IMR-90 (cell line): Measurements from ENCODE around the gene CLDN14. TPM values are rescaled to one million over a fixed set of nuclear protein-coding genes. Genes with fewer than 3 reads are reported as not detected.

ENCODE experiments used
- ATAC-seq: fragments of 200-7000 bp; cut with Tn5 transposase; 2 replicates; pipeline ENCODE4 v1.9.1; 2020; ENCODE audit warnings: low read depth, mild to moderate bottlenecking, moderate library complexity
- BruUV-seq: library from RNA; stranded (reverse); fragments of 400-500 nt; replicated peaks from 2 replicates; lab custom pipeline; 2021; lab: Mats Ljungman, UMichigan
- CTCF ChIA-PET: fragments of 300-600 bp; formaldehyde crosslinking; extraction: SDS; loops from one replicate; lab custom pipeline; 2021; ENCODE audit warnings: antibody characterized with exemption; lab: Yijun Ruan, JAX
- POLR2A ChIA-PET: fragments of 300-600 bp; sonication (Branson Sonifier 250); formaldehyde crosslinking; loops from one replicate; lab custom pipeline; 2022; ENCODE audit warnings: antibody characterized with exemption; ENCODE audit not compliant: unreplicated experiment; lab: Charles Lee
- DNase-seq: peaks from one replicate; pipeline ENCODE4 v3.0.0; 2013
- H2AFZ ChIP-seq: replicated peaks from 2 replicates; pipeline ENCODE3; 2013; ENCODE audit warnings: low read length, mild to moderate bottlenecking; ENCODE audit not compliant: poor library complexity
- H2AK5ac ChIP-seq: 2 replicates; pipeline ENCODE4 v1.6.1; 2013; ENCODE audit warnings: low read depth, low read length, inconsistent platforms
- H2AK9ac ChIP-seq: replicated peaks from 2 replicates; pipeline ENCODE3; 2013; ENCODE audit warnings: mild to moderate bottlenecking, low read depth, low read length, moderate library complexity; ENCODE audit not compliant: poor library complexity
- H2BK120ac ChIP-seq: 2 replicates; pipeline ENCODE4 v1.6.1; 2013; ENCODE audit warnings: low read depth, low read length, inconsistent platforms
- H2BK15ac ChIP-seq: 3 replicates; pipeline ENCODE4 v1.6.1; 2013; ENCODE audit warnings: low read depth, low read length, inconsistent platforms
- H2BK20ac ChIP-seq: 2 replicates; pipeline ENCODE4 v1.6.1; 2013; ENCODE audit warnings: low read depth, mild to moderate bottlenecking, inconsistent platforms, low read length, moderate library complexity
- H2BK5ac ChIP-seq: 2 replicates; pipeline ENCODE4 v1.6.1; 2013; ENCODE audit warnings: mild to moderate bottlenecking, low read depth, low read length, inconsistent platforms; ENCODE audit not compliant: poor library complexity, severe bottlenecking
- H3K14ac ChIP-seq: replicated peaks from 2 replicates; pipeline ENCODE4 v1.6.1; 2013; ENCODE audit warnings: low read depth, low read length, inconsistent platforms
- H3K18ac ChIP-seq: 2 replicates; pipeline ENCODE4 v1.6.1; 2013; ENCODE audit warnings: low read depth, low read length, control low read depth
- H3K23ac ChIP-seq: 2 replicates; pipeline ENCODE4 v1.6.1; 2013; ENCODE audit warnings: low read depth, low read length, inconsistent platforms
- H3K27ac ChIP-seq: 2 replicates; pipeline ENCODE4 v1.5.1; 2013; ENCODE audit warnings: mild to moderate bottlenecking, control low read depth, low read length; ENCODE audit not compliant: insufficient read depth
- H3K27me3 ChIP-seq: 2 replicates; pipeline ENCODE4 v1.6.1; 2013; ENCODE audit warnings: low read length; ENCODE audit not compliant: control insufficient read depth, insufficient read depth
- H3K36me3 ChIP-seq: 2 replicates; pipeline ENCODE4 v1.6.1; 2013; ENCODE audit warnings: low read length, mixed read lengths; ENCODE audit not compliant: control insufficient read depth, insufficient read depth
- H3K4ac ChIP-seq: 2 replicates; pipeline ENCODE4 v1.6.1; 2013; ENCODE audit warnings: low read depth, low read length, inconsistent platforms
- H3K4me1 ChIP-seq: 2 replicates; pipeline ENCODE4 v1.6.1; 2013; ENCODE audit warnings: low read length, mixed read lengths; ENCODE audit not compliant: control insufficient read depth, insufficient read depth
- H3K4me2 ChIP-seq: 2 replicates; pipeline ENCODE4 v1.6.1; 2013; ENCODE audit warnings: low read depth, mild to moderate bottlenecking, control low read depth, low read length, moderate library complexity
- H3K4me3 ChIP-seq: 2 replicates; pipeline ENCODE4 v1.5.1; 2013; ENCODE audit warnings: low read depth, mild to moderate bottlenecking, control low read depth, low read length, moderate library complexity; ENCODE audit not compliant: insufficient read depth
- H3K56ac ChIP-seq: 2 replicates; pipeline ENCODE4 v1.6.1; 2013; ENCODE audit warnings: low read length, inconsistent platforms; ENCODE audit not compliant: insufficient read depth; ENCODE audit errors: extremely low read depth
- H3K79me1 ChIP-seq, 2 experiments: 2 replicates each; pipeline ENCODE4 v1.6.1; 2013; ENCODE audit warnings: low read length in 2 of 2, inconsistent platforms in 1 of 2, low read depth in 1 of 2
- H3K9ac ChIP-seq: 2 replicates; pipeline ENCODE4 v1.6.1; 2013; ENCODE audit warnings: low read depth, low read length, control low read depth
- H3K9me1 ChIP-seq: 2 replicates; pipeline ENCODE4 v1.6.1; 2013; ENCODE audit warnings: low read length, inconsistent platforms; ENCODE audit not compliant: insufficient read depth
- H3K9me3 ChIP-seq: 2 replicates; pipeline ENCODE4 v1.6.1; 2013; ENCODE audit warnings: low read length; ENCODE audit not compliant: control insufficient read depth, insufficient read depth
- H4K20me1 ChIP-seq: 2 replicates; pipeline ENCODE4 v1.6.1; 2013; ENCODE audit warnings: low read length, inconsistent platforms; ENCODE audit not compliant: insufficient read depth
- H4K5ac ChIP-seq: 2 replicates; pipeline ENCODE4 v1.6.1; 2013; ENCODE audit warnings: mild to moderate bottlenecking, low read depth, low read length, control low read depth
- H4K8ac ChIP-seq, 2 experiments: 2 replicates each; pipeline ENCODE4 v1.6.1; 2013; ENCODE audit warnings: low read depth in 2 of 2, low read length in 2 of 2, control low read depth in 1 of 2, inconsistent platforms in 1 of 2
- H4K91ac ChIP-seq: 2 replicates; pipeline ENCODE4 v1.6.1; 2013; ENCODE audit warnings: low read depth, low read length, inconsistent platforms; ENCODE audit not compliant: insufficient read depth
- CEBPB ChIP-seq: IDR thresholded peaks from 2 replicates; pipeline ENCODE4 v1.6.1; 2012; ENCODE audit warnings: low read depth, low read length, improper control_type of control experiment
- CTCF ChIP-seq: conservative IDR thresholded peaks from 2 replicates; pipeline ENCODE4 v1.5.1; 2012; ENCODE audit warnings: mild to moderate bottlenecking, low read depth, low read length, improper control_type of control experiment
- RFX5 ChIP-seq: IDR thresholded peaks from 2 replicates; pipeline ENCODE4 v1.8.0; 2012; ENCODE audit warnings: low read depth, mild to moderate bottlenecking, low read length, moderate library complexity
- WGBS, 2 experiments: methylation state at CpG; one replicate each; pipeline versions ENCODE4 v1.1.5 to v1.1.7; 2013; ENCODE audit warnings: missing lambda C conversion rate in 2 of 2; ENCODE audit not compliant: insufficient read length in 1 of 2; ENCODE audit errors: extremely low coverage in 2 of 2; 5-methylcytosine and 5-hydroxymethylcytosine counted together
- dilution Hi-C: fragments of 300-500 bp; cut with HindIII; formaldehyde crosslinking; loops from one replicate; pipeline ENCODE4 v1.14.3; 2018; ENCODE audit warnings: low sequenced_read_pairs; ENCODE audit not compliant: unreplicated experiment
- in situ Hi-C: fragments of 300-500 bp; cut with MboI; formaldehyde crosslinking; loops from 3 replicates; pipeline ENCODE4 v1.14.3; 2019; ENCODE audit warnings: low sequenced_read_pairs, inconsistent platforms, mixed read lengths
- intact Hi-C: fragments of 100-400 bp; cut with micrococcal nuclease; formaldehyde crosslinking; loops from 2 replicates; pipeline ENCODE4 v1.10.0; 2022
- polyA plus RNA-seq, 3 experiments: library from polyadenylated mRNA; depleted of rRNA; stranded (reverse); fragments of >200 nt; gene quantifications; 2 replicates each; pipeline ENCODE4 v1.2.3, GENCODE V29; 2012; ENCODE audit warnings: low replicate concordance in 1 of 3
- total RNA-seq: library from RNA; depleted of rRNA; stranded (reverse); fragments of >200 nt; gene quantifications from 2 replicates; pipeline ENCODE4 v1.2.3, GENCODE V29; 2012
- TF ChIP-seq, protein P1 (sequence below): fragments of 150-350 bp; IDR thresholded peaks from 2 replicates; pipeline ENCODE4 v1.6.1; 2017; ENCODE audit warnings: mild to moderate bottlenecking, antibody characterized with exemption, low read length, low read depth

The CLDN14 gene
- total and polyA plus RNA-seq, 2 of the 4 experiments (the other 2 are of a cell fraction): not detected

DNA sequence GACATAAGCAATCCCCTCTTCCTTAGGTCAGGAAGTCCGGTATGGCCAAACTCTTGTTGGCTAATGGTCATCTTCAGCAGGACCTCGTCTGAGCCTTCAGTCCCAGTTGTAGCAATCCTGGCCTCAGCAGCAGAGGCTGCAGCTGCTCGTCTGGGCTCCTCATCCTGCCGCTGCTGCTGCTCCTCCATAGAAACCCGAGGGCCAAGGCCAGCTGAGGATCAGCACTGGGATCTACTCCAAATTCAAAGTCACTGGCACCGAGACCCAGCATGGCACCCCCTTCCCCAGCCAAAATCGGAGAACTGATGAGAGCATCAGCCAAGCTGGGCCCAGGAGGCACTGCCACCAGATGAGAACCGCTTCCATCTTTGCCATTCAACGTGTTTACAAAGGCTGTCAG, 6.3 kb upstream of the CLDN14 start:
- H2BK20ac ChIP-seq: no peak overlapping the region
- dilution Hi-C loops: no loop called here
- in situ Hi-C loops: no loop called here
- no peaks in the 10 kb centered on the region for H3K9me1 ChIP-seq
- H3K9ac ChIP-seq: no peak overlapping the region
- H3K4me1 ChIP-seq: no peaks in the 10 kb centered on the region
- H3K14ac ChIP-seq: no peak overlapping the region
- WGBS, 2 experiments: 79% methylated on average over 8 of the region's 9 CpGs; no CpG with 5 or more reads in 1 of the 2 experiments
- no peak overlapping the region for H2BK5ac ChIP-seq
- no peak overlapping the region for H3K27ac ChIP-seq
- H2BK15ac ChIP-seq: no peak overlapping the region
- no peak overlapping the region for H2AFZ ChIP-seq
- no peaks in the 10 kb centered on the region for H3K79me1 ChIP-seq
- H4K5ac ChIP-seq: no peak overlapping the region
- ChIA-PET POLR2A (no interaction called here), CTCF (no interaction called here)
- H3K18ac ChIP-seq: no peak overlapping the region
- no peak overlapping the region for H2AK9ac ChIP-seq
- H4K91ac ChIP-seq: no peak overlapping the region
- no TSS peak for BruUV-seq
- no peaks in the 10 kb centered on the region for H3K36me3 ChIP-seq
- no peak for DNase-seq
- H3K4me2 ChIP-seq: no peak overlapping the region
- no peaks in the 10 kb centered on the region for H4K20me1 ChIP-seq
- H3K27me3 ChIP-seq: no peaks in the 10 kb centered on the region; the same call in 1 of the 2 replicates
- no peak overlapping the region for H2AK5ac ChIP-seq
- ATAC-seq: no peak
- no peak overlapping the region for H3K4ac ChIP-seq
- H3K23ac ChIP-seq: no peak overlapping the region
- H3K56ac ChIP-seq: no peak overlapping the region
- intact Hi-C loops: no loop called here
- TF ChIP-seq CEBPB: no peak
- TF ChIP-seq, protein P1, sequence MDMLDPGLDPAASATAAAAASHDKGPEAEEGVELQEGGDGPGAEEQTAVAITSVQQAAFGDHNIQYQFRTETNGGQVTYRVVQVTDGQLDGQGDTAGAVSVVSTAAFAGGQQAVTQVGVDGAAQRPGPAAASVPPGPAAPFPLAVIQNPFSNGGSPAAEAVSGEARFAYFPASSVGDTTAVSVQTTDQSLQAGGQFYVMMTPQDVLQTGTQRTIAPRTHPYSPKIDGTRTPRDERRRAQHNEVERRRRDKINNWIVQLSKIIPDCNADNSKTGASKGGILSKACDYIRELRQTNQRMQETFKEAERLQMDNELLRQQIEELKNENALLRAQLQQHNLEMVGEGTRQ: no peak
- no peak for TF ChIP-seq RFX5
- TF ChIP-seq CTCF: no peak
- H3K4me3 ChIP-seq: no peak overlapping the region
- H2BK120ac ChIP-seq: no peak overlapping the region
- no peak overlapping the region for H4K8ac ChIP-seq
- no peaks in the 10 kb centered on the region for H3K9me3 ChIP-seq
